Measurements from ENCODE around the gene STRADB. TPM values are rescaled to one million over a fixed set of nuclear protein-coding genes. Genes with fewer than 3 reads are reported as not detected.

The STRADB gene
- total and polyA plus RNA-seq, 2 experiments from 2014 or later = 35.9 to 37.1 TPM

GRCh38 chr2:201490291-201490690 is 38.8 kb downstream of the STRADB start:
- Mint-ChIP-seq H3K27me3 (ENCODE audit: insufficient read depth, low read depth, poor library complexity) (peaks cover 4% of the 10 kb centered on the region), H3K9me3 (no peaks in the 10 kb centered on the region), H3K36me3 (ENCODE audit: low read depth) (no peaks in the 10 kb centered on the region), H3K4me3 (no peak overlapping the region), H3K4me1 (no peaks in the 10 kb centered on the region), H3K27ac (no peak overlapping the region)
- Histone ChIP-seq H3K36me3 (ENCODE audit: insufficient read depth) (no peaks in the 10 kb centered on the region), H3K79me2 (replicated peaks; ENCODE audit: insufficient read depth) (no peaks in the 10 kb centered on the region), H3K4me2 (no peak overlapping the region), H3K27me3 (ENCODE audit: insufficient read depth) (no peaks in the 10 kb centered on the region), H3K9me2 (ENCODE audit: insufficient read depth) (no peaks in the 10 kb centered on the region), H3K4me1 (ENCODE audit: insufficient read depth) (no peaks in the 10 kb centered on the region), H3K4me3 (no peak overlapping the region), H3F3A (replicated peaks; ENCODE audit: low read depth) (no peaks in the 10 kb centered on the region), H3K27ac (ENCODE audit: low read depth) (no peak overlapping the region), H2AFZ (no peak overlapping the region), H4K20me1 (replicated peaks; ENCODE audit: insufficient read depth) (no peaks in the 10 kb centered on the region)
- DNase-seq (ENCODE audit: low spot score) = no peak
- TF ChIP-seq, protein P1, sequence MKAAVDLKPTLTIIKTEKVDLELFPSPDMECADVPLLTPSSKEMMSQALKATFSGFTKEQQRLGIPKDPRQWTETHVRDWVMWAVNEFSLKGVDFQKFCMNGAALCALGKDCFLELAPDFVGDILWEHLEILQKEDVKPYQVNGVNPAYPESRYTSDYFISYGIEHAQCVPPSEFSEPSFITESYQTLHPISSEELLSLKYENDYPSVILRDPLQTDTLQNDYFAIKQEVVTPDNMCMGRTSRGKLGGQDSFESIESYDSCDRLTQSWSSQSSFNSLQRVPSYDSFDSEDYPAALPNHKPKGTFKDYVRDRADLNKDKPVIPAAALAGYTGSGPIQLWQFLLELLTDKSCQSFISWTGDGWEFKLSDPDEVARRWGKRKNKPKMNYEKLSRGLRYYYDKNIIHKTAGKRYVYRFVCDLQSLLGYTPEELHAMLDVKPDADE (IDR thresholded peaks at IDR 0.05) = no peak
- TF ChIP-seq STAT1 (IDR thresholded peaks at IDR 0.05; ENCODE audit: unreplicated experiment) = no peak
- TF ChIP-seq POLR2AphosphoS5 (IDR thresholded peaks at IDR 0.05; ENCODE audit: low read depth) = no peak
- TF ChIP-seq, protein P2, sequence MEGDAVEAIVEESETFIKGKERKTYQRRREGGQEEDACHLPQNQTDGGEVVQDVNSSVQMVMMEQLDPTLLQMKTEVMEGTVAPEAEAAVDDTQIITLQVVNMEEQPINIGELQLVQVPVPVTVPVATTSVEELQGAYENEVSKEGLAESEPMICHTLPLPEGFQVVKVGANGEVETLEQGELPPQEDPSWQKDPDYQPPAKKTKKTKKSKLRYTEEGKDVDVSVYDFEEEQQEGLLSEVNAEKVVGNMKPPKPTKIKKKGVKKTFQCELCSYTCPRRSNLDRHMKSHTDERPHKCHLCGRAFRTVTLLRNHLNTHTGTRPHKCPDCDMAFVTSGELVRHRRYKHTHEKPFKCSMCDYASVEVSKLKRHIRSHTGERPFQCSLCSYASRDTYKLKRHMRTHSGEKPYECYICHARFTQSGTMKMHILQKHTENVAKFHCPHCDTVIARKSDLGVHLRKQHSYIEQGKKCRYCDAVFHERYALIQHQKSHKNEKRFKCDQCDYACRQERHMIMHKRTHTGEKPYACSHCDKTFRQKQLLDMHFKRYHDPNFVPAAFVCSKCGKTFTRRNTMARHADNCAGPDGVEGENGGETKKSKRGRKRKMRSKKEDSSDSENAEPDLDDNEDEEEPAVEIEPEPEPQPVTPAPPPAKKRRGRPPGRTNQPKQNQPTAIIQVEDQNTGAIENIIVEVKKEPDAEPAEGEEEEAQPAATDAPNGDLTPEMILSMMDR (conservative IDR thresholded peaks at IDR 0.05; ENCODE audit: low read depth in 2 of 2) = no peak
- no peak for TF ChIP-seq JUNB (IDR thresholded peaks at IDR 0.05; ENCODE audit: unreplicated experiment)
- TF ChIP-seq ZNF114 (CRISPR knock-in tag; IDR thresholded peaks at IDR 0.05) = no peak
- no peak for ATAC-seq

- Histone ChIP-seq H3K36me3 (ENCODE audit: insufficient read depth) (no peaks in the 10 kb centered on the region), H3F3A (replicated peaks; ENCODE audit: low read depth) (no peaks in the 10 kb centered on the region), H3K27me3 (ENCODE audit: insufficient read depth) (no peaks in the 10 kb centered on the region), H3K4me1 (ENCODE audit: insufficient read depth) (no peaks in the 10 kb centered on the region), H3K4me2 (no peak overlapping the region), H3K9me2 (ENCODE audit: insufficient read depth) (peaks cover under 1% of the 10 kb centered on the region; the same call in 1 of the 2 replicates), H2AFZ (no peak overlapping the region), H3K4me3 (no peak overlapping the region), H3K27ac (ENCODE audit: low read depth) (no peak overlapping the region), H3K79me2 (replicated peaks; ENCODE audit: insufficient read depth) (no peaks in the 10 kb centered on the region), H4K20me1 (replicated peaks; ENCODE audit: insufficient read depth) (no peaks in the 10 kb centered on the region)
- Mint-ChIP-seq H3K27me3 (ENCODE audit: insufficient read depth, low read depth, poor library complexity) (no peaks in the 10 kb centered on the region), H3K9me3 (no peaks in the 10 kb centered on the region), H3K27ac (no peak overlapping the region), H3K4me3 (no peak overlapping the region), H3K36me3 (ENCODE audit: low read depth) (no peaks in the 10 kb centered on the region), H3K4me1 (no peaks in the 10 kb centered on the region)
- ATAC-seq = no peak
- DNase-seq (ENCODE audit: low spot score) = no peak
- TF ChIP-seq ZNF114 (CRISPR knock-in tag; IDR thresholded peaks at IDR 0.05) = no peak
- TF ChIP-seq REST (IDR thresholded peaks at IDR 0.05; ENCODE audit: unreplicated experiment) = no peak
- no peak for TF ChIP-seq POLR2AphosphoS5 (IDR thresholded peaks at IDR 0.05; ENCODE audit: low read depth)
- no peak for TF ChIP-seq EZH2 (IDR thresholded peaks at IDR 0.05; ENCODE audit: low read depth, unreplicated experiment)
- TF ChIP-seq JUNB (IDR thresholded peaks at IDR 0.05; ENCODE audit: unreplicated experiment) = no peak
- TF ChIP-seq ZNF462 (CRISPR knock-in tag; IDR thresholded peaks at IDR 0.05) = no peak
Measured at GRCh38 chr2:201496785-201497184, 45.2 kb downstream of the STRADB start.
